Endothelial cell of umbilical vein (primary cell): Measurements from ENCODE around the gene NCOA5. TPM values are rescaled to one million over a fixed set of nuclear protein-coding genes. Genes with fewer than 3 reads are reported as not detected.

ENCODE experiments used
- BruUV-seq: library from RNA; stranded (reverse); fragments of 400-500 nt; replicated peaks from 2 replicates; lab custom pipeline; 2021; lab: Mats Ljungman, UMichigan
- CTCF ChIA-PET: fragments of 300-600, 350-600 bp; sonication (Branson Sonifier 250); formaldehyde crosslinking; loops from one replicate; lab custom pipeline; 2021; ENCODE audit warnings: antibody characterized with exemption, inconsistent platforms; lab: Charles Lee
- POLR2A ChIA-PET: fragments of 300-600, 350-600 bp; sonication (Branson Sonifier 250); formaldehyde crosslinking; loops from one replicate; lab custom pipeline; 2021; ENCODE audit warnings: antibody characterized with exemption, inconsistent platforms; lab: Charles Lee
- DNase-seq: peaks from one replicate; pipeline ENCODE4 v3.0.0-alpha.2; 2011; ENCODE audit warnings: low read depth, low spot score
- FAIRE-seq: peaks from 2 replicates; lab custom pipeline; 2011; peaks lifted over from hg19 to GRCh38; lab: Jason Lieb, UNC
- H2AFZ ChIP-seq: 2 replicates; pipeline ENCODE4 v1.6.0; 2012; ENCODE audit warnings: low read depth, low read length, control low read depth, inconsistent platforms
- H3K27ac ChIP-seq: 2 replicates; pipeline ENCODE4 v1.5.1; 2011; ENCODE audit warnings: low read depth, mild to moderate bottlenecking, control low read depth, low read length, moderate library complexity; ENCODE audit not compliant: insufficient read depth
- H3K27me3 ChIP-seq, 2 experiments: 2 replicates each; pipeline versions ENCODE4 v1.6.0 to v1.6.1; 2011; ENCODE audit warnings: low read length in 2 of 2, mixed read lengths in 1 of 2; ENCODE audit not compliant: control insufficient read depth in 2 of 2, insufficient read depth in 2 of 2
- H3K36me3 ChIP-seq, 2 experiments: 2 replicates in 1 of 2; 3 replicates in 1 of 2; pipeline ENCODE4 v1.5.1; 2011; ENCODE audit warnings: low read length in 2 of 2, mild to moderate bottlenecking in 1 of 2, moderate library complexity in 1 of 2; ENCODE audit not compliant: control insufficient read depth in 2 of 2, insufficient read depth in 2 of 2; ENCODE audit errors: extremely low read depth in 1 of 2
- H3K4me1 ChIP-seq: 3 replicates; pipeline ENCODE4 v1.5.1; 2011; ENCODE audit warnings: mild to moderate bottlenecking, low read length; ENCODE audit not compliant: control insufficient read depth, insufficient read depth; ENCODE audit errors: extremely low read depth
- H3K4me2 ChIP-seq: 2 replicates; pipeline ENCODE4 v1.6.1; 2011; ENCODE audit warnings: low read length, control low read depth, mixed read lengths; ENCODE audit not compliant: insufficient read depth
- H3K4me3 ChIP-seq, 3 experiments: fragments of 200-600 bp in 1 of 3; sonication (generic), shearing (Covaris generic) in 1 of 3; replicated peaks in 1 of 3; 2 replicates each; pipeline ENCODE4 v1.5.1; 2011 to 2016; ENCODE audit warnings: control low read depth in 3 of 3, low read length in 3 of 3, mild to moderate bottlenecking in 2 of 3, inconsistent platforms in 1 of 3, low read depth in 1 of 3, moderate library complexity in 1 of 3; ENCODE audit not compliant: insufficient read depth in 1 of 3
- H3K79me2 ChIP-seq: 2 replicates; pipeline ENCODE4 v1.6.0; 2012; ENCODE audit warnings: low read length, inconsistent platforms; ENCODE audit not compliant: control insufficient read depth, insufficient read depth
- H3K9ac ChIP-seq: replicated peaks from 2 replicates; pipeline ENCODE3; 2011; ENCODE audit warnings: low read length, control low read depth; ENCODE audit not compliant: insufficient read depth; ENCODE audit errors: extremely low read depth
- H3K9me1 ChIP-seq: replicated peaks from 3 replicates; pipeline ENCODE4 v1.6.0; 2011; ENCODE audit warnings: mild to moderate bottlenecking, low read length; ENCODE audit not compliant: control insufficient read depth, insufficient read depth; ENCODE audit errors: extremely low read depth
- H3K9me3 ChIP-seq: replicated peaks from 2 replicates; pipeline ENCODE4 v1.5.1; 2012; ENCODE audit warnings: low read length, inconsistent platforms; ENCODE audit not compliant: control insufficient read depth, insufficient read depth
- H4K20me1 ChIP-seq: replicated peaks from 2 replicates; pipeline ENCODE3; 2011; ENCODE audit warnings: mild to moderate bottlenecking, low read length; ENCODE audit not compliant: control insufficient read depth, insufficient read depth; ENCODE audit errors: extremely low read depth
- CTCF ChIP-seq, 2 donors: IDR thresholded peaks; 1 replicate in 1 of 2; 2 replicates in 1 of 2; pipeline ENCODE4 v1.5.1; 2011; ENCODE audit warnings: low read length in 2 of 2, mild to moderate bottlenecking in 2 of 2, moderate library complexity in 2 of 2, control low read depth in 1 of 2, inconsistent platforms in 1 of 2, low read depth in 1 of 2; ENCODE audit not compliant: insufficient read depth in 1 of 2; ENCODE audit errors: extremely low read depth in 1 of 2
- EZH2 ChIP-seq: IDR thresholded peaks from 2 replicates; pipeline ENCODE4 v1.6.1; 2012; ENCODE audit warnings: borderline replicate concordance, low read depth, mild to moderate bottlenecking, moderate library complexity, low read length, inconsistent platforms; ENCODE audit not compliant: severe bottlenecking
- FOS ChIP-seq: IDR thresholded peaks from 2 replicates; pipeline ENCODE4 v1.6.1; 2011; ENCODE audit warnings: mild to moderate bottlenecking, low read length, moderate library complexity, borderline replicate concordance; ENCODE audit not compliant: insufficient read depth
- GATA2 ChIP-seq: IDR thresholded peaks from 2 replicates; pipeline ENCODE4 v1.7.0; 2011; ENCODE audit warnings: low read depth, mild to moderate bottlenecking, moderate library complexity, mixed read lengths, low read length; ENCODE audit not compliant: insufficient read length, insufficient read depth
- JUN ChIP-seq: IDR thresholded peaks from 2 replicates; pipeline ENCODE4 v1.6.1; 2011; ENCODE audit warnings: borderline replicate concordance, low read depth; ENCODE audit not compliant: insufficient read length, insufficient read depth
- MYC ChIP-seq: IDR thresholded peaks from one replicate; pipeline ENCODE4 v1.6.1; 2011; ENCODE audit warnings: mild to moderate bottlenecking, low read depth, low read length
- POLR2A ChIP-seq: IDR thresholded peaks from 2 replicates; pipeline ENCODE4 v1.6.1; 2012; ENCODE audit warnings: low read depth, mild to moderate bottlenecking, control low read depth, low read length
- dilution Hi-C: fragments of 300-500 bp; cut with MboI; formaldehyde crosslinking; loops from one replicate; pipeline ENCODE4 v1.15.0; 2019; ENCODE audit warnings: low sequenced_read_pairs; ENCODE audit not compliant: extremely low pct_ligation_motif_present
- intact Hi-C: fragments of 100-400 bp; cut with micrococcal nuclease; formaldehyde crosslinking; loops from one replicate; pipeline ENCODE4 v1.10.0; 2022
- polyA plus RNA-seq, 4 experiments: library from polyadenylated mRNA; depleted of rRNA in 3 of 4; stranded (reverse) in 3 of 4; unstranded in 1 of 4; fragments of >200 nt; gene quantifications; 2 replicates each; pipeline versions ENCODE4 v1.2.1 to v1.2.3, GENCODE V29; 2011 to 2012; ENCODE audit warnings: missing spikeins in 1 of 4
- total RNA-seq: library from RNA; stranded (reverse); gene quantifications from 2 replicates; pipeline ENCODE4 v1.2.3, GENCODE V29; 2021

Gene NCOA5
- total and polyA plus RNA-seq, 2 donors (not counting 3 experiments of a cell fraction or from before 2014, with no cell fraction given), result 32.0 to 39.5 TPM

GRCh38 chr20:46018611-46019010 is 71.2 kb downstream of the NCOA5 start:
- Histone ChIP-seq H3K4me2 (no peak overlapping the region), H3K27me3 (peaks cover 10 to 17% of the 10 kb centered on the region in 2 experiments), H3K27ac (no peak overlapping the region), H3K4me1 (no peaks in the 10 kb centered on the region), H4K20me1 (no peaks in the 10 kb centered on the region), H3K36me3 (no peaks in the 10 kb centered on the region), H3K4me3 (no peak overlapping the region), H3K9ac (no peak overlapping the region), H3K79me2 (no peaks in the 10 kb centered on the region), H2AFZ (no peak overlapping the region), H3K9me1 (no peaks in the 10 kb centered on the region), H3K9me3 (no peaks in the 10 kb centered on the region)
- CTCF ChIA-PET, result no interaction called here
- intact Hi-C loops, result no loop called here
- FAIRE-seq (no peak), DNase-seq (no peak)
- POLR2A ChIA-PET, result no interaction called here
- dilution Hi-C loops, result no loop called here
- no peak for TF ChIP-seq GATA2
- BruUV-seq, result no TSS peak

GRCh38 chr20:46018112-46018511 is 71.7 kb downstream of the NCOA5 start:
- DNase-seq (no peak), FAIRE-seq (no peak)
- Histone ChIP-seq H4K20me1 (no peaks in the 10 kb centered on the region), H3K4me2 (no peak overlapping the region), H3K4me1 (no peaks in the 10 kb centered on the region), H3K9ac (no peak overlapping the region), H3K4me3 (no peak overlapping the region), H3K36me3 (no peaks in the 10 kb centered on the region), H3K9me1 (no peaks in the 10 kb centered on the region), H3K9me3 (no peaks in the 10 kb centered on the region), H3K27ac (no peak overlapping the region), H2AFZ (no peak overlapping the region), H3K27me3 (peaks cover 10 to 17% of the 10 kb centered on the region in 2 experiments), H3K79me2 (no peaks in the 10 kb centered on the region)
- intact Hi-C loops, result no loop called here
- ChIA-PET POLR2A (no interaction called here), CTCF (interaction anchor here (1.0 to 1.4 kb wide), 2 partner anchors 31 to 71 kb away, joined by 3 to 4 read pairs; no protein-coding TSS in a partner anchor)
- dilution Hi-C loops, result no loop called here
- TF ChIP-seq FOS (no peak), POLR2A (no peak), MYC (no peak), JUN (no peak), CTCF (IDR thresholded peaks at IDR 0.05; ENCODE audit: extremely low read depth in 1 of 2, insufficient read depth in 1 of 2, low read depth in 1 of 2, low read length in 2 of 2) (no peak), EZH2 (no peak)
- BruUV-seq, result no TSS peak
